Transverse colon (tissue), 4 donors: ENCODE measurements around the gene UBD. TPM values are rescaled to one million over a fixed set of nuclear protein-coding genes. Genes with fewer than 3 reads are reported as not detected.

ENCODE experiments used
- DNase-seq: peaks from one replicate; pipeline ENCODE4 v3.0.0-alpha.2; 2019
- H3K27ac ChIP-seq, 4 donors: fragments of 200-600 bp; sonication (generic); 2 replicates each; pipeline ENCODE4 v1.5.1; 2016 to 2018; ENCODE audit warnings: inconsistent platforms in 4 of 4
- H3K27me3 ChIP-seq: fragments of 200-600 bp; sonication (generic); 2 replicates; pipeline ENCODE4 v1.5.1; 2017; ENCODE audit warnings: inconsistent platforms
- H3K36me3 ChIP-seq, 4 donors: fragments of 200-600 bp; sonication (generic); 2 replicates each; pipeline ENCODE4 v1.5.1; 2017 to 2019; ENCODE audit warnings: inconsistent platforms in 4 of 4
- H3K4me1 ChIP-seq, 4 donors: fragments of 200-600 bp; sonication (generic); 2 replicates each; pipeline ENCODE4 v1.5.1; 2017 to 2020; ENCODE audit warnings: inconsistent platforms in 4 of 4
- H3K4me3 ChIP-seq, 4 donors: fragments of 200-600 bp; sonication (generic); 1 replicate in 1 of 4; 2 replicates in 3 of 4; pipeline versions ENCODE4 v1.5.1 to v1.6.1; 2017 to 2019; ENCODE audit warnings: inconsistent platforms in 4 of 4
- H3K9me3 ChIP-seq, 2 donors: fragments of 200-600 bp; sonication (generic); 2 replicates each; pipeline ENCODE4 v1.5.1; 2017 to 2019; ENCODE audit warnings: inconsistent platforms in 2 of 2
- EP300 ChIP-seq: sonication (generic); formaldehyde crosslinking; IDR thresholded peaks from one replicate; pipeline ENCODE4 v1.6.1; 2017; ENCODE audit warnings: antibody characterized with exemption, low read depth
- POLR2A ChIP-seq: fragments of 450-650 bp; IDR thresholded peaks from one replicate; pipeline ENCODE4 v1.6.1; 2016; ENCODE audit warnings: antibody characterized with exemption, mild to moderate bottlenecking, moderate library complexity
- POLR2AphosphoS5 ChIP-seq, 3 donors: sonication (generic); formaldehyde crosslinking; IDR thresholded peaks; one replicate each; pipeline ENCODE4 v1.6.1; 2016; ENCODE audit warnings: antibody characterized with exemption in 3 of 3
- WGBS, 2 donors: methylation state at CpG; one replicate each; pipeline ENCODE4 v1.1.5; 2018; ENCODE audit warnings: low coverage in 1 of 2; 5-methylcytosine and 5-hydroxymethylcytosine counted together
- in situ Hi-C, 4 donors: fragments of 200-750 bp; cut with MboI; loops; one replicate each; pipeline versions ENCODE4 v1.15.0 to v1.15.1; 2017; ENCODE audit warnings: low sequenced_read_pairs in 3 of 4, low pct_ligation_motif_present in 1 of 4, low pct_unique_long_range_greater_than_20kb in 1 of 4
- intact Hi-C: fragments of 100-400 bp; cut with DNase I; formaldehyde crosslinking; loops from one replicate; pipeline ENCODE4 v1.15.1; 2023; ENCODE audit warnings: low total_unique reads
- total RNA-seq, 4 donors: library from RNA; depleted of rRNA; stranded (reverse); fragments of >200 nt; gene quantifications; one replicate each; pipeline ENCODE4 v1.1.0, GENCODE V29; 2016
- TF ChIP-seq, protein P1 (sequence below), 5 experiments: fragments of 200-600 bp in 3 of 5; fragments of 450-650 bp in 2 of 5; sonication (generic) in 3 of 5; IDR thresholded peaks; 1 replicate in 2 of 5; 2 replicates in 3 of 5; pipeline ENCODE4 v1.5.1; 2016 to 2017; ENCODE audit warnings: antibody characterized with exemption in 5 of 5, inconsistent platforms in 3 of 5, mild to moderate bottlenecking in 2 of 5, moderate library complexity in 1 of 5

The UBD gene
- total RNA-seq, 4 donors from 2014 or later, result 0.96 to 8.4 TPM; not detected in 2

DNA sequence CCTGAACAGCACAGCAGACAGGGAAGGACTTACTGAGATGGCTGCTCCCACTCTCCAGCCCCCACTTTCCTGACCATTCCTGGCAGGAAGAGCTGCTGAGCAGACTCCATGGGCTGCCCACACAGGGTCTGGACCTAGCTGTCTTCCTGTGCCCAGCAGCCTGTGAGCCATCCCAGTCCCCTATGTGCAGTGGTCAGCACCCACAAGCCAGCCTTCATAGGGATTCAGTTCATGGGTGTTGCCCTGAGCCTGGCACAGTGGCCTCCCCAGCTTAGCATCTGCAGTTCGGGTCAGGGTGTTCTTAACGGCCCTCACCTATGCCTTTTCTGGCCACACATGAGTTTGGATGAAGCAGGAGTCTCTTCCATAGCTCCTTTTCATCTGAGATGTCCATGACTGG, 32.0 kb downstream of the UBD start:
- no peaks in the 10 kb centered on the region for H3K27me3 ChIP-seq
- no peaks in the 10 kb centered on the region for H3K4me1 ChIP-seq
- no peak overlapping the region for H3K4me3 ChIP-seq
- 81% methylated on average over 2 of the region's 2 CpGs; no CpG with 5 or more reads in 1 of the 2 donors for WGBS, 2 donors
- DNase-seq, result no peak
- no peak overlapping the region for H3K27ac ChIP-seq
- intact Hi-C loops, result no loop called here
- no peaks in the 10 kb centered on the region for H3K9me3 ChIP-seq
- in situ Hi-C loops, result no loop called here
- no peaks in the 10 kb centered on the region for H3K36me3 ChIP-seq
- TF ChIP-seq EP300, result no peak
- no peak for TF ChIP-seq POLR2A
- TF ChIP-seq, protein P1, sequence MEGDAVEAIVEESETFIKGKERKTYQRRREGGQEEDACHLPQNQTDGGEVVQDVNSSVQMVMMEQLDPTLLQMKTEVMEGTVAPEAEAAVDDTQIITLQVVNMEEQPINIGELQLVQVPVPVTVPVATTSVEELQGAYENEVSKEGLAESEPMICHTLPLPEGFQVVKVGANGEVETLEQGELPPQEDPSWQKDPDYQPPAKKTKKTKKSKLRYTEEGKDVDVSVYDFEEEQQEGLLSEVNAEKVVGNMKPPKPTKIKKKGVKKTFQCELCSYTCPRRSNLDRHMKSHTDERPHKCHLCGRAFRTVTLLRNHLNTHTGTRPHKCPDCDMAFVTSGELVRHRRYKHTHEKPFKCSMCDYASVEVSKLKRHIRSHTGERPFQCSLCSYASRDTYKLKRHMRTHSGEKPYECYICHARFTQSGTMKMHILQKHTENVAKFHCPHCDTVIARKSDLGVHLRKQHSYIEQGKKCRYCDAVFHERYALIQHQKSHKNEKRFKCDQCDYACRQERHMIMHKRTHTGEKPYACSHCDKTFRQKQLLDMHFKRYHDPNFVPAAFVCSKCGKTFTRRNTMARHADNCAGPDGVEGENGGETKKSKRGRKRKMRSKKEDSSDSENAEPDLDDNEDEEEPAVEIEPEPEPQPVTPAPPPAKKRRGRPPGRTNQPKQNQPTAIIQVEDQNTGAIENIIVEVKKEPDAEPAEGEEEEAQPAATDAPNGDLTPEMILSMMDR (IDR thresholded peaks at IDR 0.05), result no peak
- no peak for TF ChIP-seq POLR2AphosphoS5 (IDR thresholded peaks at IDR 0.05)

DNA sequence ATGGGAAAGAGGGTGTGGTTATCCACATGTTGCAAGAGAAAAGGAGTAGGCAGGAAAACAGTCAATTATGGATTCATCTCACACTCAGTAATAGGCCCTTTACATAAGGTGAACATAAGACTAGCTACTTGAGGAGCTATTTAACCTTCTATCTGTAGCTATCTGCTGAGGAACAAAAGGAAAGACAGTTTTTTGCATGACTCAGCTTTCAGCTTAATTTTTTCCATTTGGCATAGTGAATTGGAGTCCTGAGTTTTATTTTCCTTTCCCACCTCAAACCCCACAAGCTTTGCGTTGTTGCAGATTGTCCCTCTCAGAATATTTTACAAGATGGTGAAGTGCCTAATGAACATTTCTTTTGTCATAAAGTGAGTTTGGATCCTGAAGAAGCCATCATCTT, 32.4 kb downstream of the UBD start:
- Histone ChIP-seq H3K4me3 (no peak overlapping the region), H3K4me1 (no peaks in the 10 kb centered on the region), H3K27me3 (no peaks in the 10 kb centered on the region), H3K9me3 (no peaks in the 10 kb centered on the region), H3K36me3 (no peaks in the 10 kb centered on the region), H3K27ac (no peak overlapping the region)
- TF ChIP-seq, protein P1 (IDR thresholded peaks at IDR 0.05), result no peak
- TF ChIP-seq EP300 (no peak), POLR2AphosphoS5 (IDR thresholded peaks at IDR 0.05) (no peak), POLR2A (no peak)
- no peak for DNase-seq
- in situ Hi-C loops, result no loop called here
- intact Hi-C loops, result no loop called here
- WGBS, 2 donors, result 78 to 82% methylated on average over 1 of the region's 1 CpG

DNA sequence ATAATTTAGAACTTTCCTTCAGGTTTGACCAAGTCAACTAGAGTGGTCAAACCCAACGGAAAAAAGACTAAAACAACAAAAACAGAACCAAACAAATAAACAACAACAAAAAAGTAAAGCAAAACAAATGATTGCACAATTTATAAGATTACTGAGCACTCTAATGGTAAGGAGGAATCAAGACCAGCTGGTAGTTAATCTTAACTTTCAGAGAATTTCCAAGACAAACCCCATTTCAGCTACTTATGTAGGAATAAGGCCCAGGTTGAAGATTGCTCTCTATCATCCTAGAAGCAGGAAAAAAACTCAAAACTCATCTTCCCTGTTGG, 34.3 kb downstream of the UBD start:
- H3K27me3 ChIP-seq, result no peaks in the 10 kb centered on the region
- in situ Hi-C loops, result no loop called here
- no peaks in the 10 kb centered on the region for H3K36me3 ChIP-seq
- DNase-seq, result no peak
- intact Hi-C loops, result no loop called here
- no peaks in the 10 kb centered on the region for H3K4me1 ChIP-seq
- TF ChIP-seq, protein P1 (IDR thresholded peaks at IDR 0.05), result no peak
- TF ChIP-seq EP300 (no peak), POLR2AphosphoS5 (IDR thresholded peaks at IDR 0.05) (no peak), POLR2A (no peak)
- 0 to 31% methylated on average over 1 of the region's 1 CpG for WGBS, 2 donors
- H3K9me3 ChIP-seq, result no peaks in the 10 kb centered on the region
- no peak overlapping the region for H3K4me3 ChIP-seq
- no peak overlapping the region for H3K27ac ChIP-seq

DNA sequence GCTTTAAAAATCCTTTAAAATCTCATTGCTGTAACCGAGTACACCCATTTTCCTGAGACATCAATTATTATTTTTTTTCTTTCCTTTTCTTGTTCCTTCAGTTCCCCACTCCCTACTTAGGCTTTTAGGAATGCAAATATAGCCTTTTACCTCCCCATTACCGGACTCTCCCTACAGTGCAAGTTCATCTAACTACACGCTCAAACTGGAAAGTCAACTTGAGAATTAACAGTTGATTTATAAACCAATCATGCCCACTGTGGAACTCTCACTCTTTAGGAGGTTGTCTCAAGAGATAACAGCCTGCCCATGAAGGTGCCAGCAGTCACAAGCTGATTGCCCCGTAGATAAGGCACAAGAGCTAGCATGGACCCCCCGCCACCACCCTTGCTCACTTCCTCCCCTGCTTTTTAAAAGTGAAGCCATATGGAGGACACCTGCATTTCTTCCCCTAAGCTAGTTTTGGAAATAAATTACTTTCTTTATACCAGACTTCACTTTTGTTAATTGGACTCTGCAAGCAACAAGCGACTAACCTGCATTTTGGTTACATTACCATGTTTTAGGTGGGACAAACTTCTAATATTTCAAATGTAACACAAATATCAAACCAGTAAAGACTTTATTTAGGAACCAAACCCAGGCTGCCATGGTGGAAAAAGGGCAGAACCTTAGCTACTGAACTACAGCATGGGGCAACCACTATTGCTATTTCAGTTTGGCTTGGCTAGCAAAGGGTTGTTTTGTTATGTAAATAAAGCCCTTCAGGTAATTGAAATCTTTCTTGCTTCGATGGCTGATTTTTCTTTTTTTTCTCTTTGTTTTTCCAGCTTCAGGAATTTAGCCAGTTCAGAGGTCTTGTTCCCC, 34.9 kb downstream of the UBD start:
- TF ChIP-seq, protein P1 (IDR thresholded peaks at IDR 0.05), result no peak
- H3K27ac ChIP-seq, result no peak overlapping the region
- no peaks in the 10 kb centered on the region for H3K36me3 ChIP-seq
- in situ Hi-C loops, result no loop called here
- H3K4me1 ChIP-seq, result no peaks in the 10 kb centered on the region
- H3K4me3 ChIP-seq, result no peak overlapping the region
- intact Hi-C loops, result no loop called here
- no peaks in the 10 kb centered on the region for H3K27me3 ChIP-seq
- WGBS, 2 donors, result 51 to 56% methylated on average over 7 of the region's 7 CpGs
- no peak for DNase-seq
- H3K9me3 ChIP-seq, result no peaks in the 10 kb centered on the region
